ENCODE measurements around the gene NABP2. TPM values are rescaled to one million over a fixed set of nuclear protein-coding genes. Genes with fewer than 3 reads are reported as not detected.

The NABP2 gene
- total and polyA plus RNA-seq, 10 of the 15 experiments (the other 5 are each of a cell fraction or from before 2014, with no cell fraction given) = 20.7 to 97.9 (median 60.9) TPM

DNA sequence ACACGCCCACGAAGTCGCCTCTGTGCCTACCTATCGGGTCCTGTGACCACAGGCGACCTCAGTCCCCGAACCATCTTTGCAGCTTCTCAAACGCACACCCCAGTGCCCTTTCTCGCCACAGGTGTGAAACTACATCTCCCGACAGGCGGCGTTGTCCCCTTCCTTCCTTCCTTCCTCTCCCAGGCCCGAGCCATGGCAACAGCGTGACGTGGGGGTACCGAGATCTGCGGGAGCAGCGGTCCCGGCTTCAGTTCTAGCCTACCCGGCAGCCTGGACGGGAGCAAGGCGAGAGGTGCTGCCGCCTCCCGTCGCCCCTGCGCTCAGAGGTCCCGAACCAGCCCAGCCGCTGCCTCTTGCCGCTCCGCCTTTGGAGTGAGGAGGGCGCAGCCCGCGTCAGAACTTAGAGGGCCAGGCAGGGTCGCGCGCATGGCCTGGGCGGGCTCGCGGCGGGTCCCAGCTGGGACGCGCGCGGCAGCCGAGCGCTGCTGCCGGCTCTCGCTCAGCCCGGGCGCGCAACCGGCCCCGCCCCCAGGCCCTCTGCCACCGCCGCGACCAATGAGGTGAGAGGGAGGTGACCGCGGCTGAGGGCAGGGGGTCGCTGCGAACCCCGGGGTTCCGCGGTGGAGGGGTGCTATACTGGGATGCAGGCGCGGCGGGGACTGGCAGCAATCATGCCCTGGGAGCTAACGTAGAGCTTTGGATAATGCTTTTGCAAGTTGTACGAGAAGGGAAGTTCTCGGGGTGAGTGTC, 42.7 kb downstream of the NABP2 start, which contains the start of gene COQ10A (continued):
- peak; percentile 77 for TF ChIP-seq BACH1 (IDR thresholded peaks at IDR 0.05; ENCODE audit: borderline replicate concordance)
- TF ChIP-seq, protein P1, sequence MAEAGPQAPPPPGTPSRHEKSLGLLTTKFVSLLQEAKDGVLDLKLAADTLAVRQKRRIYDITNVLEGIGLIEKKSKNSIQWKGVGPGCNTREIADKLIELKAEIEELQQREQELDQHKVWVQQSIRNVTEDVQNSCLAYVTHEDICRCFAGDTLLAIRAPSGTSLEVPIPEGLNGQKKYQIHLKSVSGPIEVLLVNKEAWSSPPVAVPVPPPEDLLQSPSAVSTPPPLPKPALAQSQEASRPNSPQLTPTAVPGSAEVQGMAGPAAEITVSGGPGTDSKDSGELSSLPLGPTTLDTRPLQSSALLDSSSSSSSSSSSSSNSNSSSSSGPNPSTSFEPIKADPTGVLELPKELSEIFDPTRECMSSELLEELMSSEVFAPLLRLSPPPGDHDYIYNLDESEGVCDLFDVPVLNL (IDR thresholded peaks at IDR 0.05; ENCODE audit: low read depth, low read length) = no peak
- peak; percentile 67; the same call in 1 of the 2 replicates for TF ChIP-seq RB1 (IDR thresholded peaks at IDR 0.05; ENCODE audit: borderline replicate concordance)
- TF ChIP-seq CHD4 (IDR thresholded peaks at IDR 0.05) = no peak
- TF ChIP-seq ESRRA (IDR thresholded peaks at IDR 0.05; ENCODE audit: low read length) = no peak
- TF ChIP-seq TCF7 (IDR thresholded peaks at IDR 0.05; ENCODE audit: borderline replicate concordance) = no peak
- TF ChIP-seq IKZF2 (IDR thresholded peaks at IDR 0.05) = peak; percentile 28 to 54; a peak in 2 of 4 replicates
- no peak for TF ChIP-seq CBX5 (IDR thresholded peaks at IDR 0.05; ENCODE audit: low read depth)
- no peak for TF ChIP-seq NFYA (IDR thresholded peaks at IDR 0.05; ENCODE audit: borderline replicate concordance, low read depth, low read length)
- peak; percentile 91 for TF ChIP-seq IKZF1 (conservative IDR thresholded peaks at IDR 0.05)
- TF ChIP-seq SRF (IDR thresholded peaks at IDR 0.05; ENCODE audit: low read depth in 2 of 2, low read length in 2 of 2) = no peak
- TF ChIP-seq, protein P2, sequence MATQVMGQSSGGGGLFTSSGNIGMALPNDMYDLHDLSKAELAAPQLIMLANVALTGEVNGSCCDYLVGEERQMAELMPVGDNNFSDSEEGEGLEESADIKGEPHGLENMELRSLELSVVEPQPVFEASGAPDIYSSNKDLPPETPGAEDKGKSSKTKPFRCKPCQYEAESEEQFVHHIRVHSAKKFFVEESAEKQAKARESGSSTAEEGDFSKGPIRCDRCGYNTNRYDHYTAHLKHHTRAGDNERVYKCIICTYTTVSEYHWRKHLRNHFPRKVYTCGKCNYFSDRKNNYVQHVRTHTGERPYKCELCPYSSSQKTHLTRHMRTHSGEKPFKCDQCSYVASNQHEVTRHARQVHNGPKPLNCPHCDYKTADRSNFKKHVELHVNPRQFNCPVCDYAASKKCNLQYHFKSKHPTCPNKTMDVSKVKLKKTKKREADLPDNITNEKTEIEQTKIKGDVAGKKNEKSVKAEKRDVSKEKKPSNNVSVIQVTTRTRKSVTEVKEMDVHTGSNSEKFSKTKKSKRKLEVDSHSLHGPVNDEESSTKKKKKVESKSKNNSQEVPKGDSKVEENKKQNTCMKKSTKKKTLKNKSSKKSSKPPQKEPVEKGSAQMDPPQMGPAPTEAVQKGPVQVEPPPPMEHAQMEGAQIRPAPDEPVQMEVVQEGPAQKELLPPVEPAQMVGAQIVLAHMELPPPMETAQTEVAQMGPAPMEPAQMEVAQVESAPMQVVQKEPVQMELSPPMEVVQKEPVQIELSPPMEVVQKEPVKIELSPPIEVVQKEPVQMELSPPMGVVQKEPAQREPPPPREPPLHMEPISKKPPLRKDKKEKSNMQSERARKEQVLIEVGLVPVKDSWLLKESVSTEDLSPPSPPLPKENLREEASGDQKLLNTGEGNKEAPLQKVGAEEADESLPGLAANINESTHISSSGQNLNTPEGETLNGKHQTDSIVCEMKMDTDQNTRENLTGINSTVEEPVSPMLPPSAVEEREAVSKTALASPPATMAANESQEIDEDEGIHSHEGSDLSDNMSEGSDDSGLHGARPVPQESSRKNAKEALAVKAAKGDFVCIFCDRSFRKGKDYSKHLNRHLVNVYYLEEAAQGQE (IDR thresholded peaks at IDR 0.05; ENCODE audit: low read depth, low read length) = no peak
- TF ChIP-seq SREBF1 (IDR thresholded peaks at IDR 0.05; ENCODE audit: low read length) = no peak
- TF ChIP-seq POLR2A (IDR thresholded peaks at IDR 0.05; ENCODE audit: low read depth, low read length) = peak; percentile 97
- 0 out of 2 replicates have a peak, but pooled peaks have one; percentile 42 for TF ChIP-seq POLR2AphosphoS2 (IDR thresholded peaks at IDR 0.05; ENCODE audit: low read depth, low read length)
- TF ChIP-seq, protein P3, sequence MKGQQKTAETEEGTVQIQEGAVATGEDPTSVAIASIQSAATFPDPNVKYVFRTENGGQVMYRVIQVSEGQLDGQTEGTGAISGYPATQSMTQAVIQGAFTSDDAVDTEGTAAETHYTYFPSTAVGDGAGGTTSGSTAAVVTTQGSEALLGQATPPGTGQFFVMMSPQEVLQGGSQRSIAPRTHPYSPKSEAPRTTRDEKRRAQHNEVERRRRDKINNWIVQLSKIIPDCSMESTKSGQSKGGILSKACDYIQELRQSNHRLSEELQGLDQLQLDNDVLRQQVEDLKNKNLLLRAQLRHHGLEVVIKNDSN (IDR thresholded peaks at IDR 0.05; ENCODE audit: borderline replicate concordance, extremely low read length, insufficient read depth, low read depth, low read length) = no peak
- TF ChIP-seq ASH2L (IDR thresholded peaks at IDR 0.05; ENCODE audit: borderline replicate concordance, low read depth) = no peak
- TF ChIP-seq SIN3A (IDR thresholded peaks at IDR 0.05; ENCODE audit: low read depth, low read length) = peak; percentile 82
- peak; percentile 49; the same call in 1 of the 2 replicates for TF ChIP-seq TCF3 (IDR thresholded peaks at IDR 0.05; ENCODE audit: borderline replicate concordance, insufficient read depth, low read depth, low read length)
- TF ChIP-seq STAT3 (IDR thresholded peaks at IDR 0.05; ENCODE audit: low read depth, low read length) = no peak
- TF ChIP-seq, protein P4, sequence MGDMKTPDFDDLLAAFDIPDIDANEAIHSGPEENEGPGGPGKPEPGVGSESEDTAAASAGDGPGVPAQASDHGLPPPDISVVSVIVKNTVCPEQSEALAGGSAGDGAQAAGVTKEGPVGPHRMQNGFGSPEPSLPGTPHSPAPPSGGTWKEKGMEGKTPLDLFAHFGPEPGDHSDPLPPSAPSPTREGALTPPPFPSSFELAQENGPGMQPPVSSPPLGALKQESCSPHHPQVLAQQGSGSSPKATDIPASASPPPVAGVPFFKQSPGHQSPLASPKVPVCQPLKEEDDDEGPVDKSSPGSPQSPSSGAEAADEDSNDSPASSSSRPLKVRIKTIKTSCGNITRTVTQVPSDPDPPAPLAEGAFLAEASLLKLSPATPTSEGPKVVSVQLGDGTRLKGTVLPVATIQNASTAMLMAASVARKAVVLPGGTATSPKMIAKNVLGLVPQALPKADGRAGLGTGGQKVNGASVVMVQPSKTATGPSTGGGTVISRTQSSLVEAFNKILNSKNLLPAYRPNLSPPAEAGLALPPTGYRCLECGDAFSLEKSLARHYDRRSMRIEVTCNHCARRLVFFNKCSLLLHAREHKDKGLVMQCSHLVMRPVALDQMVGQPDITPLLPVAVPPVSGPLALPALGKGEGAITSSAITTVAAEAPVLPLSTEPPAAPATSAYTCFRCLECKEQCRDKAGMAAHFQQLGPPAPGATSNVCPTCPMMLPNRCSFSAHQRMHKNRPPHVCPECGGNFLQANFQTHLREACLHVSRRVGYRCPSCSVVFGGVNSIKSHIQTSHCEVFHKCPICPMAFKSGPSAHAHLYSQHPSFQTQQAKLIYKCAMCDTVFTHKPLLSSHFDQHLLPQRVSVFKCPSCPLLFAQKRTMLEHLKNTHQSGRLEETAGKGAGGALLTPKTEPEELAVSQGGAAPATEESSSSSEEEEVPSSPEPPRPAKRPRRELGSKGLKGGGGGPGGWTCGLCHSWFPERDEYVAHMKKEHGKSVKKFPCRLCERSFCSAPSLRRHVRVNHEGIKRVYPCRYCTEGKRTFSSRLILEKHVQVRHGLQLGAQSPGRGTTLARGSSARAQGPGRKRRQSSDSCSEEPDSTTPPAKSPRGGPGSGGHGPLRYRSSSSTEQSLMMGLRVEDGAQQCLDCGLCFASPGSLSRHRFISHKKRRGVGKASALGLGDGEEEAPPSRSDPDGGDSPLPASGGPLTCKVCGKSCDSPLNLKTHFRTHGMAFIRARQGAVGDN (IDR thresholded peaks at IDR 0.05) = no peak

Data from GM12878 (cell line).